Upper lobe of left lung (tissue), 4 donors: ENCODE measurements around the gene KIRREL3.

Experiments
- EP300 ChIP-seq, 4 donors: sonication (generic); formaldehyde crosslinking; IDR thresholded peaks; one replicate each; pipeline ENCODE4 v1.5.1; 2017; ENCODE audit warnings: antibody characterized with exemption in 4 of 4, control low read depth in 2 of 4
- POLR2A ChIP-seq, 4 donors: fragments of 450-650 bp; IDR thresholded peaks; one replicate each; pipeline ENCODE4 v1.5.1; 2016 to 2017; ENCODE audit warnings: antibody characterized with exemption in 4 of 4, mild to moderate bottlenecking in 2 of 4

GRCh38 chr11:126607776-126608541, 392.6 kb downstream of the KIRREL3 start:
- no peak for TF ChIP-seq POLR2A (IDR thresholded peaks at IDR 0.05)
- no peak for TF ChIP-seq EP300 (IDR thresholded peaks at IDR 0.05)
